ENCODE data around the gene RAPH1. TPM values are rescaled to one million over a fixed set of nuclear protein-coding genes. Genes with fewer than 3 reads are reported as not detected.

The RAPH1 gene
- total RNA-seq, 1 donor from 2014 or later = 30.3 TPM

DNA sequence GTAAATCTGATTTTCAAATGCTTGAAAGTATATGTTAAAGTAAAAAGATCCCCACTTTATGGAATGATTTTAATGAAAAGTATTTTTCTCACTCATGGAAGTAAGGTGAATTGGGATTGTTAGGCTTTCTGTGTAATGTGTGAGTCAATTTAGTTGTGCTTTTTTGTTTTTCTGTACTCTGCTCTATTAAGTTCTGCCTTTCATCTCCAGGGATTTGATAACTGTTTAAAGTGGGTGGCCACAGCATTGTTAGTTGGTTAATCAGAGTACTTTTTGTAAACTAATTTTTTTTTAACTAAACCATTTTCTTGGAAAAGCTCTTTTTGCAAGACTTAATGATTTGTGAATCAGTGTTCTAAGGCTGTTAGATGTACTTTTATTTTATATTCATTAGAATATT is 130.1 kb downstream of the RAPH1 start:
- H3K27me3 Mint-ChIP-seq (ENCODE audit: low read depth) = no peaks in the 10 kb centered on the region
- H3K9me3 Mint-ChIP-seq = no peaks in the 10 kb centered on the region
- no peak for TF ChIP-seq CTCF (IDR thresholded peaks at IDR 0.05; ENCODE audit: unreplicated experiment)
- no peak overlapping the region for H3K27ac Mint-ChIP-seq
- H3K4me1 Mint-ChIP-seq = no peaks in the 10 kb centered on the region
- no peak overlapping the region for H3K4me3 Mint-ChIP-seq
- H3K36me3 Mint-ChIP-seq = peaks cover 49% of the 10 kb centered on the region
- DNase-seq (ENCODE audit: low spot score in 2 of 2, unreplicated experiment in 2 of 2) = no peak

- TF ChIP-seq CTCF (IDR thresholded peaks at IDR 0.05; ENCODE audit: unreplicated experiment) = no peak
- Mint-ChIP-seq H3K27ac (peak overlapping the region; percentile 39), H3K27me3 (ENCODE audit: low read depth) (no peaks in the 10 kb centered on the region), H3K36me3 (peaks cover 43% of the 10 kb centered on the region), H3K4me3 (no peak overlapping the region), H3K4me1 (no peaks in the 10 kb centered on the region), H3K9me3 (peaks cover 4% of the 10 kb centered on the region)
- DNase-seq (ENCODE audit: low spot score in 2 of 2, unreplicated experiment in 2 of 2) = no peak
Observed at GRCh38 chr2:203400805-203401585, 134.1 kb downstream of the RAPH1 start.

GRCh38 chr2:203399031-203399430 is 136.1 kb downstream of the RAPH1 start:
- H3K4me3 Mint-ChIP-seq = no peak overlapping the region
- H3K27me3 Mint-ChIP-seq (ENCODE audit: low read depth) = no peaks in the 10 kb centered on the region
- peaks cover 39% of the 10 kb centered on the region for H3K36me3 Mint-ChIP-seq
- H3K4me1 Mint-ChIP-seq = no peaks in the 10 kb centered on the region
- peaks cover 4% of the 10 kb centered on the region for H3K9me3 Mint-ChIP-seq
- no peak for TF ChIP-seq CTCF (IDR thresholded peaks at IDR 0.05; ENCODE audit: unreplicated experiment)
- no peak for DNase-seq (ENCODE audit: low spot score in 2 of 2, unreplicated experiment in 2 of 2)
- H3K27ac Mint-ChIP-seq = no peak overlapping the region

DNA sequence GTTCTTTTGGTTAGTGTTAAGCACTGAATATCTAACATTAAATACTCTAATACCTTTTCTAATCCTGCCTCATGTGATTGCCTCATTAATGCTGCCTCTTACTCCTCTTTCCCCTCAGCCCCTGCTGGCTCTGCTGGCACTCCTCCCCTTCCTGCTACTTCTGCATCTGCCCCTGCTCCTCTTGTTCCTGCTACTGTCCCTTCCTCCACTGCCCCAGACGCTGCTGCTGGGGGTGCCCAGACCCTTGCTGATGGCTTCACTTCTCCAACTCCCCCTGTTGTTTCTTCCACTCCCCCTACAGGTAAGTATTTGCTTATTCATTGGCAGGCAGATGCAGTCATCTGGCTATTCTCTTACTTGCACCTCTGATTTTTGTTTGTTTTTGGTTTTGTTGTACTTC is 138.4 kb downstream of the RAPH1 start:
- Mint-ChIP-seq H3K4me3 (no peak overlapping the region), H3K27me3 (ENCODE audit: low read depth) (no peaks in the 10 kb centered on the region), H3K4me1 (no peaks in the 10 kb centered on the region), H3K36me3 (peaks cover 46% of the 10 kb centered on the region), H3K27ac (peak overlapping the region; percentile 2), H3K9me3 (peaks cover 4% of the 10 kb centered on the region)
- DNase-seq (ENCODE audit: low spot score in 2 of 2, unreplicated experiment in 2 of 2) = no peak
- peak; percentile 43 for TF ChIP-seq CTCF (IDR thresholded peaks at IDR 0.05; ENCODE audit: unreplicated experiment)

DNA sequence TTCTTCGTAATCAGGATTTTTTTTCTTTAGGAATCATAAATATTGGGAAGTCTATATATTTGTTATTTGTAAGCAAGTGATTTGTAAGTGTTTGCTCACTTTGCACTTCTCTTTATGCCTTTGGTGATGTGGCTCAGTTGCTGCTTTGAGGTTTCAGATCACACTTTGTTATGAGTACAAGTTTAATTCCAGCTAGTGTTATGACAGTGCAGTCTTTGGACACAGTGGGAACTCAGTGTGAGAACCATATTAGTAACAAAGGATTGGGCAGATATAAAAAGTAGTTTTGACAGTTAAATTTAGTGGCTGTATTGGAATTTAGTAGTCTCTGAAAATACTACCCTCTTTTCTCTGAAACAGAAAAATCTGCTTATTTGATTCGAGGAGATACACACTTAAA is 139.2 kb downstream of the RAPH1 start:
- no peaks in the 10 kb centered on the region for H3K27me3 Mint-ChIP-seq (ENCODE audit: low read depth)
- no peaks in the 10 kb centered on the region for H3K4me1 Mint-ChIP-seq
- peaks cover 41% of the 10 kb centered on the region for H3K36me3 Mint-ChIP-seq
- no peak for TF ChIP-seq CTCF (IDR thresholded peaks at IDR 0.05; ENCODE audit: unreplicated experiment)
- H3K4me3 Mint-ChIP-seq = no peak overlapping the region
- H3K9me3 Mint-ChIP-seq = peaks cover 4% of the 10 kb centered on the region
- no peak overlapping the region for H3K27ac Mint-ChIP-seq
- no peak for DNase-seq (ENCODE audit: low spot score in 2 of 2, unreplicated experiment in 2 of 2)

All from mesothelial cell of epicardium (in vitro differentiated cells).